Smooth muscle cell (in vitro differentiated cells): ENCODE data around the gene FLRT3. TPM values are rescaled to one million over a fixed set of nuclear protein-coding genes. Genes with fewer than 3 reads are reported as not detected.

Experiments
- DNase-seq: peaks from one replicate; lab custom pipeline; 2025; ENCODE audit not compliant: unreplicated experiment; lab: John Stamatoyannopoulos, UW
- H2AFZ ChIP-seq: fragments of 200-600 bp; sonication (generic); 2 replicates; pipeline ENCODE4 v1.6.0; 2016; ENCODE audit warnings: antibody characterized with exemption, low read depth, mild to moderate bottlenecking
- H3F3A ChIP-seq: fragments of 200-600 bp; sonication (generic); 2 replicates; pipeline ENCODE4 v1.6.0; 2017; ENCODE audit warnings: antibody characterized with exemption, low read depth
- H3K27ac ChIP-seq: fragments of 200-600 bp; sonication (generic); 2 replicates; pipeline ENCODE4 v1.5.1; 2016; ENCODE audit warnings: low read depth, mild to moderate bottlenecking
- H3K27me3 ChIP-seq: fragments of 200-600 bp; sonication (generic); 2 replicates; pipeline ENCODE4 v1.6.1; 2016; ENCODE audit warnings: low read depth, mild to moderate bottlenecking
- H3K36me3 ChIP-seq: fragments of 200-600 bp; sonication (generic); 2 replicates; pipeline ENCODE4 v1.5.1; 2016; ENCODE audit warnings: low read depth
- H3K4me1 ChIP-seq: fragments of 200-600 bp; sonication (generic); 2 replicates; pipeline ENCODE4 v1.5.1; 2016; ENCODE audit warnings: low read depth
- H3K4me2 ChIP-seq: fragments of 200-600 bp; sonication (generic); 2 replicates; pipeline ENCODE4 v1.6.0; 2016; ENCODE audit warnings: mild to moderate bottlenecking
- H3K4me3 ChIP-seq: fragments of 200-600 bp; sonication (generic); 2 replicates; pipeline ENCODE4 v1.5.1; 2016; ENCODE audit warnings: mild to moderate bottlenecking
- H3K79me2 ChIP-seq: fragments of 200-600 bp; sonication (generic); 2 replicates; pipeline ENCODE4 v1.6.0; 2016; ENCODE audit warnings: low read depth, mild to moderate bottlenecking
- H3K9ac ChIP-seq: fragments of 200-600 bp; sonication (generic); 2 replicates; pipeline ENCODE4 v1.6.0; 2016; ENCODE audit warnings: low read depth
- H3K9me3 ChIP-seq: fragments of 200-600 bp; sonication (generic); replicated peaks from 2 replicates; pipeline ENCODE4 v1.5.1; 2016; ENCODE audit warnings: low read depth
- H4K20me1 ChIP-seq: fragments of 200-600 bp; sonication (generic); 2 replicates; pipeline ENCODE4 v1.6.0; 2016; ENCODE audit warnings: low read depth
- CTCF ChIP-seq: fragments of 200-600 bp; sonication (generic); IDR thresholded peaks from 2 replicates; pipeline ENCODE4 v1.5.1; 2017; ENCODE audit warnings: borderline replicate concordance, mild to moderate bottlenecking, antibody characterized with exemption; ENCODE audit not compliant: insufficient read depth, poor library complexity, severe bottlenecking
- WGBS: methylation state at CpG from one replicate; pipeline ENCODE4 v1.1.7; 2016; ENCODE audit warnings: low lambda C conversion rate; 5-methylcytosine and 5-hydroxymethylcytosine counted together
- polyA plus RNA-seq: library from polyadenylated mRNA; unstranded; fragments of >200 nt; fragmentation: Nextera tagmentation; extraction: Ambion mirVana; gene quantifications from 2 replicates; pipeline ENCODE4 v1.2.1, GENCODE V29; 2016
- total RNA-seq: library from RNA; depleted of rRNA; stranded (reverse); fragments of >200 nt; gene quantifications from 2 replicates; pipeline ENCODE4 v1.2.3, GENCODE V29; 2014

Gene FLRT3
- total and polyA plus RNA-seq, 2 experiments from 2014 or later, result 15.5 to 24.3 TPM

DNA sequence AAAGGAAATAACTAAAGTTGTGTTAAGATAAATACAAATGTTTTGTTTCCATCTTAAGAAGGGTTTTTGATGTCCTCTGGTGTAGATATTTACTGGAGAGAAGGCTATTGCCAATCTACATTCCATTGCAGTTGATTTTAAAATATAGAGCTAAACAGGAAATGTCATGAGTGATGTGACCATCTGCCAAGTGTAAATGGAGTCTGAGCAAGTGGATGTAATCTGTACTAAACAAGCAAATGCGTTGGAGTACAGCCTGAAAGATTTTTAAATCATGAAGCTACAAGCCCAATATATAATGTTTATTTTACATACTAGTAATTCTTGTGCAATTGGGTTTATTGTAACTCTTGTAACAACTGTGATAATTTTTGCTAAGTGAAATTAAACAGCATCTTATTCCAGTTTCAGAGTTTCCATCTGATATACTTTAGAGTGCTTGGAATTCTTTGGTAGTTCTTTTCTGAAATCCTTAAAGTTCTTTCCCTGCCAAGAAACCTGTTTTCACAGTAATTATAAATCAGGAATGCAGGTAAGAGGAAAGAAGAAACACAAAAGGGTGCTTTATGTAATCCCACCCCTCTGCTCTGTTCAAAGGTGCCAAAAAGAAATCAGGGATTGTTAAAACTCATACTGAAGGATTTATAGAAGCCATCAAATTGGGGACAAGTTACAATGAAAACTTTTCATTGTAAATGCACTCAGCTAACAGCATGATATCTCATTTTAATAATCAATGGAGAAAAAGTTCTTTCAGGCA is 47.2 kb upstream of the FLRT3 start:
- no peaks in the 10 kb centered on the region for H3K27me3 ChIP-seq
- H3K4me1 ChIP-seq, result no peaks in the 10 kb centered on the region
- H3K36me3 ChIP-seq, result no peaks in the 10 kb centered on the region
- no peak overlapping the region for H3K9ac ChIP-seq
- H3K27ac ChIP-seq, result no peak overlapping the region
- no peak overlapping the region for H2AFZ ChIP-seq
- H3K9me3 ChIP-seq, result no peaks in the 10 kb centered on the region
- H4K20me1 ChIP-seq, result no peaks in the 10 kb centered on the region
- no peak for TF ChIP-seq CTCF
- H3F3A ChIP-seq, result no peaks in the 10 kb centered on the region
- DNase-seq, result no peak
- H3K4me2 ChIP-seq, result no peak overlapping the region
- H3K79me2 ChIP-seq, result no peaks in the 10 kb centered on the region
- whole genome bisulfite sequencing, result 56% methylated on average over 1 of the region's 1 CpG
- H3K4me3 ChIP-seq, result no peak overlapping the region

- TF ChIP-seq CTCF, result no peak
- no peaks in the 10 kb centered on the region for H3K36me3 ChIP-seq
- no peaks in the 10 kb centered on the region for H3K27me3 ChIP-seq
- no peaks in the 10 kb centered on the region for H3K9me3 ChIP-seq
- DNase-seq, result no peak
- H3K4me1 ChIP-seq, result peaks cover 5% of the 10 kb centered on the region
- H3K4me2 ChIP-seq, result no peak overlapping the region
- H3K9ac ChIP-seq, result no peak overlapping the region
- no peak overlapping the region for H3K27ac ChIP-seq
- 86% methylated on average over 5 of the region's 5 CpGs for WGBS
- no peak overlapping the region for H2AFZ ChIP-seq
- no peaks in the 10 kb centered on the region for H4K20me1 ChIP-seq
- H3F3A ChIP-seq, result no peaks in the 10 kb centered on the region
- no peak overlapping the region for H3K4me3 ChIP-seq
- H3K79me2 ChIP-seq, result no peaks in the 10 kb centered on the region
Measured at GRCh38 chr20:14383335-14383734, 45.9 kb upstream of the FLRT3 start.

DNA sequence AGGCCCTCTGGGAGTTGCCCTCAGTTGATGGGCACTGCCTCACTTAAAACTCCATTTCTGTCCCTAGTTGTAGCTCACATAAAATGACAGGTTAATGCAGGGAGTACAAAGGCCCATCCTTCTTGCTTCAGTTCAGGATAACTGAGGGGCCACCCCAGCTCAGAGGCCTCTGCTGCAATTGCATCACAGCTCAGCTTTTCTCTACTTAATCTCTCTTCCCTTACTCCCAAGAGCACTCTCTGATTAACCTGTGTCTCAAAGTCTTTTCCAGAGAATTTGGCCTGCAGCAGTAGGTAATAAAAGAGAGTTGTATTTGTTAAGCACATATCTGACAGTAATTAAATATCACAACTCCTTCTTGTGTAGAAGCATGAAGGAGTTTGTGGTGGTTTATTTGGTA is 40.9 kb upstream of the FLRT3 start:
- Histone ChIP-seq H3F3A (no peaks in the 10 kb centered on the region), H3K36me3 (no peaks in the 10 kb centered on the region), H3K9ac (no peak overlapping the region), H3K4me3 (no peak overlapping the region), H2AFZ (no peak overlapping the region), H3K27me3 (no peaks in the 10 kb centered on the region), H3K27ac (no peak overlapping the region), H3K9me3 (no peaks in the 10 kb centered on the region), H3K4me2 (no peak overlapping the region), H4K20me1 (no peaks in the 10 kb centered on the region), H3K79me2 (no peaks in the 10 kb centered on the region), H3K4me1 (peaks cover 40% of the 10 kb centered on the region)
- TF ChIP-seq CTCF, result no peak
- no peak for DNase-seq

GRCh38 chr20:14375416-14375985 is 38.1 kb upstream of the FLRT3 start:
- Histone ChIP-seq H3K4me2 (no peak overlapping the region), H3K27me3 (no peaks in the 10 kb centered on the region), H3K27ac (no peak overlapping the region), H3K79me2 (no peaks in the 10 kb centered on the region), H4K20me1 (no peaks in the 10 kb centered on the region), H3K36me3 (no peaks in the 10 kb centered on the region), H3F3A (no peaks in the 10 kb centered on the region), H3K9ac (no peak overlapping the region), H3K4me1 (peaks cover 51% of the 10 kb centered on the region), H3K9me3 (no peaks in the 10 kb centered on the region), H3K4me3 (no peak overlapping the region), H2AFZ (no peak overlapping the region)
- TF ChIP-seq CTCF, result no peak
- no peak for DNase-seq
- WGBS, result 90% methylated on average over 4 of the region's 4 CpGs
